Mucosa of stomach (tissue), 1 donor: ENCODE measurements around the gene USP53.

Source experiments
- H3K27me3 ChIP-seq: one replicate; pipeline ENCODE4 v1.7.0; 2013; ENCODE audit warnings: mild to moderate bottlenecking, low read length; ENCODE audit not compliant: control insufficient read depth, insufficient read depth
- H3K36me3 ChIP-seq: one replicate; pipeline ENCODE4 v1.7.0; 2013; ENCODE audit warnings: low read length; ENCODE audit not compliant: control insufficient read depth, insufficient read depth
- H3K4me1 ChIP-seq: one replicate; pipeline ENCODE4 v1.7.0; 2013; ENCODE audit warnings: mild to moderate bottlenecking, low read length; ENCODE audit not compliant: control insufficient read depth, insufficient read depth
- H3K4me3 ChIP-seq: one replicate; pipeline ENCODE4 v1.7.0; 2013; ENCODE audit warnings: low read length
- H3K9ac ChIP-seq: one replicate; pipeline ENCODE4 v1.7.0; 2013; ENCODE audit warnings: mild to moderate bottlenecking, low read length, moderate library complexity
- H3K9me3 ChIP-seq: one replicate; pipeline ENCODE4 v1.7.0; 2013; ENCODE audit warnings: mild to moderate bottlenecking, low read length, moderate library complexity; ENCODE audit not compliant: control insufficient read depth
- donor health status: Pancreatic carcinoma.

The USP53 gene

DNA sequence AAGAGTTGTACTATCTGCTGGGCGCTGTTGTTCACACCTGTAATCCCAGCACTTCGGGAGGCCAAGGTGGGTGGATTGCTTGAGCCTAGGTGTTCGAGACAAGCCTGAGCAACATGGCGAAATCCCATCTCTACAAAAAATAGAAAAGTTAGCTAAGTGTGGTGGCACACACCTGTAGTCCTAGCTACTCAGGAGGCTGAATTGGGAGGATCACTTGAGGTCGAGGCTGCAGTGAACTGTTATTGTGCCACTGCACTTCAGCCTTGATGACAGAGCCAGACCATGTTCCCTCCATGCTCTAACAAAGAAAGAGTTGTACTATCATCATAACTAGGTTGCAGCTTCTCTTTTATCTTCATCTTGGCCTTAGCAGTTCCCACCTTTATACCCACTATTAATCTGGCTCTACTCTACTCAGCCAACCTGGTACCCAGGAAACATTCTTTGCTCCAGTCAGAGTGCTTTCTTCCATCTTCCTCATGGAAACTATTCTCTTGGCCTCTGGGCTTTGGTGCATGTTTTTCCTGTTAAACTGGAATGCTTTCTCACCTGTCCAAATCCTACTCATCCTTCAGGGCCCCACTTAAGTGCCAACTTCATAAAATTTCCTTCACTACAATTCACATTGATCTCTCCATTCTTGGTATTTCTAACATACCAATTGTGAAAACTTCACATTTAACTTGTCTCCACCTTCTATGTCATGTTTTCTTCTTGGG lies 91.2 kb downstream of the USP53 start:
- Histone ChIP-seq H3K27me3 (no peaks in the 10 kb centered on the region), H3K9me3 (no peaks in the 10 kb centered on the region), H3K36me3 (no peaks in the 10 kb centered on the region), H3K9ac (no peak overlapping the region), H3K4me1 (peaks cover 8% of the 10 kb centered on the region), H3K4me3 (no peak overlapping the region)

DNA sequence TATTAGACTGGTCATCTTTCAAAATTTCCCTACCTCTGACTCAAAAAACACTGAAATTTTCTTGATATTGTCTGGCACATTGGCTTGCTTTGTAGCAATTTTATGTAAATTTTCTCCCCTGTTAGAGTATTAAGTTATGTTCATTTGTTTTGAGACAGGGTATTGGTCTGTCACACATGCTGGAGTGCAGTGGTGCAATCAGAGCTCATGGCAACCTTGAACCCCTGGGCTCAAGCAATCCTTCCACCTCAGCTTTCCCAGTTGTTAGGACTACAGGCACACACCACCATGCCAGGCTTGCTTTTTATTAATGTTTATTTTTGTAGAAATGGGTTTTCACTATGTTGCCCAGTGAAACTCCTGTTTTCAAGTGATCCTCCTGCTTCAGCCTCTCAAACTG lies 91.9 kb downstream of the USP53 start:
- Histone ChIP-seq H3K9ac (no peak overlapping the region), H3K4me3 (no peak overlapping the region), H3K27me3 (no peaks in the 10 kb centered on the region), H3K4me1 (peaks cover 2% of the 10 kb centered on the region), H3K36me3 (no peaks in the 10 kb centered on the region), H3K9me3 (no peaks in the 10 kb centered on the region)

GRCh38 chr4:119307606-119308005 lies 95.1 kb downstream of the USP53 start:
- Histone ChIP-seq H3K4me3 (no peak overlapping the region), H3K9ac (no peak overlapping the region), H3K9me3 (no peaks in the 10 kb centered on the region), H3K27me3 (no peaks in the 10 kb centered on the region), H3K4me1 (no peaks in the 10 kb centered on the region), H3K36me3 (no peaks in the 10 kb centered on the region)

DNA sequence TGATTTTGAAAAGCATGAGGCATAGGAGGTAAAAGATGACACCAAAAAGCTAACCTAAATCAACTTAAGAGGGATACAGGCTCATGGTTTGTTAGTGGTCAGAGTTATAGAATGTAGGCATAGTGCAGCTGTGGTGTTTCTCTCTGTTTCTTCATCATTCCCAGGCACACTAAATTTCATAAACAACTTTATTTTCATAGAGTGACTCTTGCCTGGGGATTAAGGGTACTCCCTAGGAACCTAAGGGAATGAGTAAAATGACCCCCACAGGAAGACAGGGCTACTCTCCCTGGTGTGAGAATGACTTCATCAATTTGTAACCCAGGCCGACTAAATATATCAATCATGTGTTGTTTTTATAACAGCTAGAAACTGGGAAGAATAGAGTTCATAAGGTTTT lies 98.3 kb downstream of the USP53 start:
- H3K9ac ChIP-seq = no peak overlapping the region
- no peak overlapping the region for H3K4me3 ChIP-seq

GRCh38 chr4:119313237-119313636 lies 100.7 kb downstream of the USP53 start:
- H3K4me1 ChIP-seq = no peaks in the 10 kb centered on the region
- H3K36me3 ChIP-seq = no peaks in the 10 kb centered on the region
- H3K9me3 ChIP-seq = no peaks in the 10 kb centered on the region
- H3K4me3 ChIP-seq = no peak overlapping the region
- H3K9ac ChIP-seq = no peak overlapping the region
- no peaks in the 10 kb centered on the region for H3K27me3 ChIP-seq

More for the DNA sequence above, 98.3 kb downstream of the USP53 start:
- Histone ChIP-seq H3K4me1 (no peaks in the 10 kb centered on the region), H3K36me3 (no peaks in the 10 kb centered on the region), H3K9me3 (no peaks in the 10 kb centered on the region), H3K27me3 (no peaks in the 10 kb centered on the region)

GRCh38 chr4:119314356-119314755 lies 101.8 kb downstream of the USP53 start:
- Histone ChIP-seq H3K36me3 (no peaks in the 10 kb centered on the region), H3K4me3 (no peak overlapping the region), H3K9ac (no peak overlapping the region), H3K4me1 (no peaks in the 10 kb centered on the region), H3K27me3 (no peaks in the 10 kb centered on the region), H3K9me3 (no peaks in the 10 kb centered on the region)

GRCh38 chr4:119315036-119315435 lies 102.5 kb downstream of the USP53 start:
- Histone ChIP-seq H3K4me3 (no peak overlapping the region), H3K27me3 (no peaks in the 10 kb centered on the region), H3K4me1 (no peaks in the 10 kb centered on the region), H3K9me3 (no peaks in the 10 kb centered on the region), H3K36me3 (no peaks in the 10 kb centered on the region), H3K9ac (no peak overlapping the region)

- H3K9me3 ChIP-seq = no peaks in the 10 kb centered on the region
- no peak overlapping the region for H3K4me3 ChIP-seq
- no peaks in the 10 kb centered on the region for H3K36me3 ChIP-seq
- H3K27me3 ChIP-seq = no peaks in the 10 kb centered on the region
- no peaks in the 10 kb centered on the region for H3K4me1 ChIP-seq
- no peak overlapping the region for H3K9ac ChIP-seq
These were observed 105.5 kb downstream of the USP53 start for GRCh38 chr4:119317990-119318389.

DNA sequence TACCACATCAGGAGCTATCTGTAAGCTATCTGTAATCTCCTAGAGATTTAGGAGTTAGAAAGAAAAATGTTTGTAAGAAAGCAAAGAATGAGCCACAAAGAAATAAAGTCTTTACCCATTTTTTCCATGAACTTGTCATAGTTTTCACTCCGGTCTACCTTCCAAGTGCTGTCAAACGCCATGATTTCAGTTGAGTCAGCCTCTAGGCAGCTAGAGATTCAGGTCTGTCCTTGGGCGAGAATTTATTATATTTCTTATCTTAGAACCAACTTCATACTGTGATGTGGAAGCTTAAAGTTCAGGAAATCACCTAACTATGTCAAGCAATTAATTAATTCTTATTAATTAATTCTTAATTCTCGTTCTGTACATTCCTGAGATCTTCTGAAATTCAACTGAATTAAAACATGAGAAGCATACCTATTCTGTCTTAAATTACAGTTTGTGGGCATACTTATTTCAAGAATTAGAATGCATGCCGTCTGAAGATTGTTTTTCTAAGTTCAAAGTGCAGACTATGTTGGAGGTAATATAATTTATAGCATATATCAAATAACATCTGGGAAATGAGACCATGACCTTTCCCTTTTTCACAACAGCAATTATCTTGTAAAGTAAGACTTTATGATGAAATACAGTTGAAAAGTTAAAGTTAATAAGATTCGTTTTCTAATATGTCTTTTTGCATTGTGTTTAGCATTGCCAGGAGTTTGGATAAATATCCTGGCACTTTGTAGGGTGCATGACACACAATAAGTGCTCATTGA lies 109.6 kb downstream of the USP53 start, which contains the start of gene FABP2:
TSS of gene FABP2 (minus strand) at position 218 of the 767 bp plus-strand sequence. CDS start at position 182, 36 bp downstream.
- H3K9me3 ChIP-seq = no peaks in the 10 kb centered on the region
- no peak within 1 kb of the TSS for H3K4me3 ChIP-seq
- H3K27me3 ChIP-seq = no peaks in the 10 kb centered on the region
- H3K9ac ChIP-seq = no peak within 1 kb of the TSS
- no peaks in the 10 kb centered on the region for H3K4me1 ChIP-seq
- H3K36me3 ChIP-seq = no peaks in the 10 kb centered on the region

DNA sequence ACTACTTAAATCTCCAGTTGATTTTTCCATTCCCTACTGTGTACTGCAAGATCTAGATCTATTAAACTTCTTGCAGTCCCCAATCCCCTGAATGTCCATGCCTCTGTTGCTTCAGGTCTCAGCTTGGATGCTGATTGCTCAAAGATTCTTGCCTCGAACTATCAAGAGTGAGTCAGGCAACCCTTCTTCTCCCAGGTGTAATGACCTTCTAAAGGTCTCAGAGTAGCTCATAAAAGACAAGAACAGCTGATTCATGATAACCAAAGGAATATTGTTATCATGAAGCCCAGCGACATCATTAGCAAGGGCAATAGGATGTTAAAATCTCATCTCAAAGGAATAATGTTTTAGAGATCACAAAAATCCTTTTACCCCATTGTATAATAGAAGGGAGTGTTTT lies 116.2 kb downstream of the USP53 start:
- no peak overlapping the region for H3K4me3 ChIP-seq
- H3K36me3 ChIP-seq = no peaks in the 10 kb centered on the region
- no peaks in the 10 kb centered on the region for H3K27me3 ChIP-seq
- no peak overlapping the region for H3K9ac ChIP-seq
- no peaks in the 10 kb centered on the region for H3K4me1 ChIP-seq
- H3K9me3 ChIP-seq = no peaks in the 10 kb centered on the region

GRCh38 chr4:119329835-119330620 lies 117.5 kb downstream of the USP53 start:
- H3K9me3 ChIP-seq = no peaks in the 10 kb centered on the region
- no peaks in the 10 kb centered on the region for H3K27me3 ChIP-seq
- H3K4me3 ChIP-seq = no peak overlapping the region
- no peaks in the 10 kb centered on the region for H3K36me3 ChIP-seq
- H3K9ac ChIP-seq = no peak overlapping the region
- no peaks in the 10 kb centered on the region for H3K4me1 ChIP-seq
